Ovary (tissue), 9 donors: Measurements from ENCODE around the gene RETREG3. TPM values are rescaled to one million over a fixed set of nuclear protein-coding genes. Genes with fewer than 3 reads are reported as not detected.
A peak's percentile ranks its signal among the peaks of the same experiment; 100 is the strongest.
"Not testable (repeated sequence)": the region's sequence is repeated elsewhere in the genome, so short reads cannot be mapped to it uniquely, and the experiment has no call there.

Source experiments
- DNase-seq, 5 donors: peaks; one replicate each; pipeline ENCODE4 v3.0.0-alpha.2; 2019 to 2020
- H3K27ac ChIP-seq, 2 donors: fragments of 200-600 bp; one replicate each; pipeline versions ENCODE4 v1.5.1 to v1.8.0; 2019 to 2022
- H3K27me3 ChIP-seq: fragments of 200-600 bp; one replicate; pipeline ENCODE4 v1.8.0; 2022
- H3K36me3 ChIP-seq: fragments of 200-600 bp; sonication (generic); one replicate; pipeline ENCODE4 v1.5.1; 2019
- H3K4me1 ChIP-seq: one replicate; pipeline ENCODE4 v1.8.1; 2013; ENCODE audit warnings: mild to moderate bottlenecking, moderate library complexity; ENCODE audit not compliant: insufficient read depth
- H3K4me3 ChIP-seq: fragments of 200-600 bp; sonication (generic); one replicate; pipeline ENCODE4 v1.5.1; 2017
- H3K9me3 ChIP-seq, 2 donors: fragments of 200-600 bp in 1 of 2; sonication (generic) in 1 of 2; one replicate each; pipeline versions ENCODE4 v1.5.1 to v1.8.1; 2013 to 2019; ENCODE audit warnings: mild to moderate bottlenecking in 1 of 2, moderate library complexity in 1 of 2
- EP300 ChIP-seq: sonication (generic); formaldehyde crosslinking; IDR thresholded peaks from one replicate; pipeline ENCODE4 v1.6.1; 2017; ENCODE audit warnings: antibody characterized with exemption
- POLR2A ChIP-seq: fragments of 450-650 bp; IDR thresholded peaks from one replicate; pipeline ENCODE4 v1.6.1; 2017; ENCODE audit warnings: antibody characterized with exemption, mild to moderate bottlenecking, moderate library complexity
- WGBS, 3 donors: extraction: QIAGEN DNeasy Blood & Tissue Kit in 1 of 3; methylation state at CpG; one replicate each; pipeline versions ENCODE4 v1.1.5 to v1.1.7; 2013 to 2017; 5-methylcytosine and 5-hydroxymethylcytosine counted together
- intact Hi-C, 4 donors: fragments of 100-400 bp; cut with DNase I; formaldehyde crosslinking; loops; one replicate each; pipeline versions ENCODE4 v1.11.0 to v1.15.1; 2022 to 2023
- polyA plus RNA-seq, 2 donors: library from polyadenylated mRNA; stranded (reverse); fragments of 200-250 nt in 1 of 2; fragments of 350-450 nt in 1 of 2; fragmentation: Illumina TruSeq in 1 of 2; extraction: RNeasy Lipid Tissue Mini Kit (QIAGEN cat#74804) in 1 of 2; gene quantifications; one replicate each; pipeline ENCODE4 v1.2.3, GENCODE V29; 2013 to 2014
- total RNA-seq, 7 donors: library from RNA; depleted of rRNA in 2 of 7; stranded (reverse); fragments of >200 nt in 2 of 7; fragmentation: NEBNext Ultra II Directional in 3 of 7; extraction: Animal tissue kit (Norgen Biotek cat#: 25700) in 3 of 7; gene quantifications; one replicate each; pipeline versions ENCODE4 v1.1.0 to v1.2.4, GENCODE V29; 2016 to 2023
- TF ChIP-seq, protein P1 (sequence below), 3 donors: fragments of 450-650 bp in 2 of 3; fragments of 200-600 bp in 1 of 3; IDR thresholded peaks; one replicate each; pipeline versions ENCODE4 v1.5.1 to v1.8.0; 2016 to 2022; ENCODE audit warnings: antibody characterized with exemption in 3 of 3, mild to moderate bottlenecking in 1 of 3
- donor health status: DM: no; HTN: no; CAD: no; lungs with moderate emphysema.
- donor health status: DM: no; HTN: no; CAD: no.
- donor health status: Bipolar disorder and iron deficiency.
- donor health status: DM: yes; HTN: yes; CAD: no.
- donor health status: DM: no; HTN: no; CAD: no.
- donor health status: DM: yes; HTN: yes; CAD: no.

RETREG3 gene
- total and polyA plus RNA-seq, 9 donors, result 25.8 to 63.0 (median 46.4) TPM

DNA sequence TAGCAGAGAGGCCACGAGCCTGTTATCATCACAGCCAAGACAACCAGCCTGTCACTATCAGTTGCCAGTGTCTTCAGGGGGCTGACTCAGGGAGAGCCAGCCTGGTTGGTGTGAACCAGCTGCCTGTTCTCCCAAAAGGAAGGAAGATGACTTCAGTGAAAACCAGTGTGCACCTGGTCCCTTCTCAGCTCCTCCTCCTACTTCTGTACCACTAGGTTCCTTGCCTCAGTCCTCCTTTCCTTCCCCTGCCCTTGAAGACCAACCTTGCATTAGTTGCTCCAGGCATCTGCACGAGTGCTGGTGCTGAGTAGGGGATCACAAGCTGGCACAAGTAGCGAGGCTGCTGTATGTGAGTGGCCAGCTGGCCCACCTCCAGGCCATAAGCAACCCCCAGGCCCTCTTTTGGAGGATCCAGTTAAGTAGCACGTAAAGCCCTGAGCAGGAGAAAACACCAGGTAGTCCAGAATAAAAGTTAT is 8.8 kb upstream of the RETREG3 start:
- intact Hi-C loops, result no loop called here
- 44 to 57% (median 53%) methylated on average over 4 of the region's 4 CpGs for WGBS, 3 donors
- Histone ChIP-seq H3K27ac (no peak overlapping the region), H3K4me3 (no peak overlapping the region), H3K9me3 (no peaks in the 10 kb centered on the region), H3K4me1 (peaks cover 5% of the 10 kb centered on the region), H3K27me3 (no peaks in the 10 kb centered on the region), H3K36me3 (no peaks in the 10 kb centered on the region)
- no peak for DNase-seq
- TF ChIP-seq POLR2A, result no peak
- TF ChIP-seq, protein P1, sequence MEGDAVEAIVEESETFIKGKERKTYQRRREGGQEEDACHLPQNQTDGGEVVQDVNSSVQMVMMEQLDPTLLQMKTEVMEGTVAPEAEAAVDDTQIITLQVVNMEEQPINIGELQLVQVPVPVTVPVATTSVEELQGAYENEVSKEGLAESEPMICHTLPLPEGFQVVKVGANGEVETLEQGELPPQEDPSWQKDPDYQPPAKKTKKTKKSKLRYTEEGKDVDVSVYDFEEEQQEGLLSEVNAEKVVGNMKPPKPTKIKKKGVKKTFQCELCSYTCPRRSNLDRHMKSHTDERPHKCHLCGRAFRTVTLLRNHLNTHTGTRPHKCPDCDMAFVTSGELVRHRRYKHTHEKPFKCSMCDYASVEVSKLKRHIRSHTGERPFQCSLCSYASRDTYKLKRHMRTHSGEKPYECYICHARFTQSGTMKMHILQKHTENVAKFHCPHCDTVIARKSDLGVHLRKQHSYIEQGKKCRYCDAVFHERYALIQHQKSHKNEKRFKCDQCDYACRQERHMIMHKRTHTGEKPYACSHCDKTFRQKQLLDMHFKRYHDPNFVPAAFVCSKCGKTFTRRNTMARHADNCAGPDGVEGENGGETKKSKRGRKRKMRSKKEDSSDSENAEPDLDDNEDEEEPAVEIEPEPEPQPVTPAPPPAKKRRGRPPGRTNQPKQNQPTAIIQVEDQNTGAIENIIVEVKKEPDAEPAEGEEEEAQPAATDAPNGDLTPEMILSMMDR (IDR thresholded peaks at IDR 0.05), result no peak

GRCh38 chr17:42613699-42614295 is 4.6 kb upstream of the RETREG3 start:
- Histone ChIP-seq H3K4me3 (no peak overlapping the region), H3K36me3 (no peaks in the 10 kb centered on the region), H3K4me1 (peaks cover 7% of the 10 kb centered on the region), H3K27ac (no peak overlapping the region), H3K27me3 (no peaks in the 10 kb centered on the region), H3K9me3 (no peaks in the 10 kb centered on the region)
- intact Hi-C loops, result no loop called here
- no peak for DNase-seq
- 95% methylated on average over 17 of the region's 17 CpGs for WGBS, 3 donors
- TF ChIP-seq POLR2A, result no peak
- no peak for TF ChIP-seq EP300
- TF ChIP-seq, protein P1 (IDR thresholded peaks at IDR 0.05), result no peak

- 92 to 97% (median 96%) methylated on average over 4 of the region's 4 CpGs for whole genome bisulfite sequencing, 3 donors
- Histone ChIP-seq H3K27me3 (no peaks in the 10 kb centered on the region), H3K27ac (no peak overlapping the region), H3K9me3 (no peaks in the 10 kb centered on the region), H3K36me3 (no peaks in the 10 kb centered on the region), H3K4me3 (no peak overlapping the region), H3K4me1 (peaks cover 3% of the 10 kb centered on the region)
- intact Hi-C loops, result no loop called here
- no peak for DNase-seq
- TF ChIP-seq POLR2A (no peak), EP300 (no peak)
- TF ChIP-seq, protein P1 (IDR thresholded peaks at IDR 0.05), result no peak
These were observed 2.8 kb upstream of the RETREG3 start for GRCh38 chr17:42612013-42612412.

DNA sequence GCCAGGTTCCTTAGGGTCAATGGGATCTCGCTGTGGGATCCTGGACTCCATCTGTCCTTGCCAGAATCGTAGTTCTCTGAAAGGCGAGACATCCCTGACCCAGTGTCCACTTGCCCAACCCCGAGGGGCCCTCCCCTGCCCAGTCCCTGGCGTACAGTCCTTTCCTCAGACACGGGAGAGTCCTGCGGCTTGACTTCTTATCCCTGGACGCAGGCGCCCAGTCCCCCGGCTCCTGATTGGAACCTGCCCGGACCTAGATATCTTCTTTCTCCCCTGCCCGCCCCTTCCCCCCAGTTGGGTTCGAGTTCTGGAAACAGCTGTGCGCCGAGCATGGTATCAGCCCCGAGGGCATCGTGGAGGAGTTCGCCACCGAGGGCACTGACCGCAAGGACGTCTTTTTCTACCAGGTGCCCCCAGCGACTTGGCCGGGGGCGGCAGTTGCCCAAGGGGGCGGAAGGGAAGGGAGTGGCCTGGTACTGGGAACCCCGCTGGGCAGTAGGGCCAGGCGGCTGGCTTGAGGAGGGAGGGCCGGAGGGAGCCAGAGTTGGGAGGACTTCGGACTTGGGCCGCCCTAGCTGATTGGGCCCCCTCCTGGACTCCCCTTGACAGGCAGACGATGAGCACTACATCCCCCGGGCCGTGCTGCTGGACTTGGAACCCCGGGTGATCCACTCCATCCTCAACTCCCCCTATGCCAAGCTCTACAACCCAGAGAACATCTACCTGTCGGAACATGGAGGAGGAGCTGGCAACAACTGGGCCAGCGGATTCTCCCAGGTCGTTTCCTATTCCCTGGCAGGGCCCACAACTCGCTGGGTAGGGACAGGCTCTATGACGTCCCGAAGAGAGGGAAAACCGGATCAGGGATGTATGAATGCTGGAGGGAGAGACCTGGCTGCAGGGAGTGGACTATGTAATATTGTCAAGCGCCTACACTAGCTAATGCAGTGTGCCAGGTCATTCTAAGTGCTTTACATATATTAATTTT is 934 bp upstream of the RETREG3 start:
- peak in 1 of 5 donors; percentile 62 for DNase-seq
- not testable (repeated sequence) for H3K4me1 ChIP-seq, H3K9me3 ChIP-seq, H3K27me3 ChIP-seq, H3K36me3 ChIP-seq
- Histone ChIP-seq H3K27ac (peak overlapping the region in 1 of 2 donors; percentile 16), H3K4me3 (peak overlapping the region; percentile 82)
- WGBS, 3 donors, result 7 to 15% (median 10%) methylated on average over 26 to 37 of the region's 42 CpGs
- intact Hi-C loops, result loop anchor here in 3 of 4 donors (2.0 to 10.0 kb wide), 4 partner anchors 55 to 72 kb away; partner anchors contain the start of genes CCR10 (in 2 of the 3), CNTNAP1 (in 1 of the 3) and PLEKHH3 (in 1 of the 3)
